SK-N-SH treated with all-trans-retinoic acid at 6 μM for 48 hours (cell line): ENCODE data around the gene FXR1.

Source experiments
- ATAC-seq: fragments of 200-7000 bp; cut with Tn5 transposase; 3 replicates; pipeline ENCODE4 v1.9.1; 2020; ENCODE audit warnings: mild to moderate bottlenecking, moderate library complexity
- BACH2 ChIP-seq: fragments of 250-450 bp; sonication (Bioruptor Pico); IDR thresholded peaks from 2 replicates; pipeline ENCODE4 v1.9.0; 2021; ENCODE audit warnings: mild to moderate bottlenecking, borderline replicate concordance
- CREB5 ChIP-seq: fragments of 250-450 bp; sonication (Bioruptor Pico); IDR thresholded peaks from 2 replicates; pipeline ENCODE4 v1.5.1; 2020; ENCODE audit warnings: low read depth, mild to moderate bottlenecking, moderate library complexity
- CSDC2 ChIP-seq: fragments of 250-450 bp; sonication (Bioruptor Pico); IDR thresholded peaks from 2 replicates; pipeline ENCODE4 v1.5.0; 2020; ENCODE audit warnings: mild to moderate bottlenecking, moderate library complexity
- CSRNP3 ChIP-seq: fragments of 250-450 bp; sonication (Bioruptor Pico); IDR thresholded peaks from 2 replicates; pipeline ENCODE4 v1.5.1; 2021; ENCODE audit warnings: mild to moderate bottlenecking, moderate library complexity
- ESRRG ChIP-seq: fragments of 250-450 bp; sonication (Bioruptor Pico); IDR thresholded peaks from 2 replicates; pipeline ENCODE4 v1.6.1; 2021; ENCODE audit warnings: mild to moderate bottlenecking
- GLIS3 ChIP-seq: fragments of 250-450 bp; sonication (Bioruptor Pico); IDR thresholded peaks from 2 replicates; pipeline ENCODE4 v1.5.0; 2020; ENCODE audit warnings: mild to moderate bottlenecking, moderate library complexity
- ISL1 ChIP-seq: fragments of 250-450 bp; sonication (Bioruptor Pico); IDR thresholded peaks from 2 replicates; pipeline ENCODE4 v2.1.2; 2022; ENCODE audit warnings: mild to moderate bottlenecking, moderate library complexity
- PATZ1 ChIP-seq: fragments of 250-450 bp; sonication (Bioruptor Pico); IDR thresholded peaks from 2 replicates; pipeline ENCODE4 v1.8.0; 2020; ENCODE audit warnings: mild to moderate bottlenecking, moderate library complexity, borderline replicate concordance
- POU6F1 ChIP-seq: fragments of 250-450 bp; sonication (Bioruptor Pico); IDR thresholded peaks from 2 replicates; pipeline ENCODE4 v1.8.0; 2021; ENCODE audit warnings: low read depth, mild to moderate bottlenecking, moderate library complexity, borderline replicate concordance
- PPARA ChIP-seq: fragments of 250-450 bp; sonication (Bioruptor Pico); IDR thresholded peaks from 2 replicates; pipeline ENCODE4 v1.5.0; 2020; ENCODE audit warnings: mild to moderate bottlenecking, borderline replicate concordance
- RARB ChIP-seq: fragments of 250-450 bp; sonication (Bioruptor Pico); IDR thresholded peaks from 2 replicates; pipeline ENCODE4 v1.8.0; 2021; ENCODE audit warnings: mild to moderate bottlenecking, moderate library complexity
- SNAI2 ChIP-seq: fragments of 250-450 bp; sonication (Bioruptor Pico); IDR thresholded peaks from 2 replicates; pipeline ENCODE4 v1.5.0; 2020; ENCODE audit warnings: mild to moderate bottlenecking, moderate library complexity
- TCF4 ChIP-seq: fragments of 250-450 bp; sonication (Bioruptor Pico); IDR thresholded peaks from 2 replicates; pipeline ENCODE4 v1.8.0; 2021; ENCODE audit warnings: mild to moderate bottlenecking, moderate library complexity, borderline replicate concordance
- TOX ChIP-seq: fragments of 250-450 bp; sonication (Bioruptor Pico); IDR thresholded peaks from 2 replicates; pipeline ENCODE4 v1.8.0; 2021; ENCODE audit warnings: mild to moderate bottlenecking, moderate library complexity, borderline replicate concordance
- TSHZ2 ChIP-seq: fragments of 250-450 bp; sonication (Bioruptor Pico); IDR thresholded peaks from 2 replicates; pipeline ENCODE4 v1.5.0; 2020; ENCODE audit warnings: mild to moderate bottlenecking, moderate library complexity
- ZC3H10 ChIP-seq: fragments of 250-450 bp; sonication (Bioruptor Pico); IDR thresholded peaks from 2 replicates; pipeline ENCODE4 v1.5.1; 2021; ENCODE audit warnings: mild to moderate bottlenecking, moderate library complexity
- ZFP3 ChIP-seq: fragments of 250-450 bp; sonication (Bioruptor Pico); IDR thresholded peaks from 2 replicates; pipeline ENCODE4 v1.5.0; 2020; ENCODE audit warnings: mild to moderate bottlenecking, moderate library complexity
- ZFP30 ChIP-seq: fragments of 450-650 bp; formaldehyde crosslinking; IDR thresholded peaks from 2 replicates; pipeline ENCODE4 v1.5.0; 2022; ENCODE audit warnings: mild to moderate bottlenecking, moderate library complexity
- ZNF565 ChIP-seq: fragments of 450-650 bp; formaldehyde crosslinking; conservative IDR thresholded peaks from 2 replicates; pipeline ENCODE4 v1.5.0; 2020; ENCODE audit warnings: low read depth, mild to moderate bottlenecking, moderate library complexity
- ZNF70 ChIP-seq: fragments of 450-650 bp; formaldehyde crosslinking; IDR thresholded peaks from 2 replicates; pipeline ENCODE4 v1.5.0; 2020; ENCODE audit warnings: mild to moderate bottlenecking, moderate library complexity
- ZNF8 ChIP-seq: fragments of 450-650 bp; formaldehyde crosslinking; IDR thresholded peaks from 2 replicates; pipeline ENCODE4 v1.5.0; 2020; ENCODE audit warnings: mild to moderate bottlenecking, moderate library complexity

FXR1 gene

GRCh38 chr3:180934638-180935037 is 22.2 kb downstream of the FXR1 start:
- TF ChIP-seq ZNF565 (CRISPR knock-in tag) (no peak), ZFP3 (CRISPR knock-in tag) (no peak), ZNF70 (CRISPR knock-in tag) (no peak), TCF4 (CRISPR knock-in tag) (no peak), TSHZ2 (CRISPR knock-in tag) (no peak), ISL1 (CRISPR knock-in tag) (no peak), TOX (no peak), CSDC2 (no peak), CREB5 (CRISPR knock-in tag) (no peak), RARB (CRISPR knock-in tag) (no peak)
- no peak for ATAC-seq

- TF ChIP-seq ZNF70 (CRISPR knock-in tag), result no peak
- TF ChIP-seq ISL1 (CRISPR knock-in tag), result no peak
- no peak for TF ChIP-seq ZFP3 (CRISPR knock-in tag)
- TF ChIP-seq BACH2 (CRISPR knock-in tag), result no peak
- TF ChIP-seq ZFP30 (CRISPR knock-in tag), result no peak
- TF ChIP-seq POU6F1 (CRISPR knock-in tag), result no peak
- no peak for TF ChIP-seq TCF4 (CRISPR knock-in tag)
- TF ChIP-seq ZC3H10 (CRISPR knock-in tag), result no peak
- ATAC-seq, result no peak
Observed at GRCh38 chr3:180940826-180941225, 28.4 kb downstream of the FXR1 start.

GRCh38 chr3:180947761-180948390 is 35.4 kb downstream of the FXR1 start:
- TF ChIP-seq ZFP30 (CRISPR knock-in tag), result no peak
- TF ChIP-seq ZNF565 (CRISPR knock-in tag), result no peak
- TF ChIP-seq TCF4 (CRISPR knock-in tag), result no peak
- no peak for TF ChIP-seq CSDC2
- TF ChIP-seq BACH2 (CRISPR knock-in tag), result no peak
- TF ChIP-seq CSRNP3 (CRISPR knock-in tag), result no peak
- TF ChIP-seq, all 23 proteins: peak for 0
- no peak for ATAC-seq

- no peak for ATAC-seq
- no peak for TF ChIP-seq ZNF8
- no peak for TF ChIP-seq CREB5 (CRISPR knock-in tag)
- no peak for TF ChIP-seq ISL1 (CRISPR knock-in tag)
- TF ChIP-seq TSHZ2 (CRISPR knock-in tag), result no peak
- TF ChIP-seq CSDC2, result no peak
- TF ChIP-seq ZFP3 (CRISPR knock-in tag), result no peak
- TF ChIP-seq PPARA, result no peak
- TF ChIP-seq ZNF565 (CRISPR knock-in tag), result no peak
- no peak for TF ChIP-seq BACH2 (CRISPR knock-in tag)
- TF ChIP-seq PATZ1 (CRISPR knock-in tag), result no peak
- no peak for TF ChIP-seq RARB (CRISPR knock-in tag)
- TF ChIP-seq SNAI2 (CRISPR knock-in tag), result no peak
- no peak for TF ChIP-seq ESRRG (CRISPR knock-in tag)
- TF ChIP-seq GLIS3 (CRISPR knock-in tag), result no peak
- no peak for TF ChIP-seq ZC3H10 (CRISPR knock-in tag)
Observed at GRCh38 chr3:180959691-180960090, 47.2 kb downstream of the FXR1 start.
